Measurements from ENCODE around the gene GPR152.

DNA sequence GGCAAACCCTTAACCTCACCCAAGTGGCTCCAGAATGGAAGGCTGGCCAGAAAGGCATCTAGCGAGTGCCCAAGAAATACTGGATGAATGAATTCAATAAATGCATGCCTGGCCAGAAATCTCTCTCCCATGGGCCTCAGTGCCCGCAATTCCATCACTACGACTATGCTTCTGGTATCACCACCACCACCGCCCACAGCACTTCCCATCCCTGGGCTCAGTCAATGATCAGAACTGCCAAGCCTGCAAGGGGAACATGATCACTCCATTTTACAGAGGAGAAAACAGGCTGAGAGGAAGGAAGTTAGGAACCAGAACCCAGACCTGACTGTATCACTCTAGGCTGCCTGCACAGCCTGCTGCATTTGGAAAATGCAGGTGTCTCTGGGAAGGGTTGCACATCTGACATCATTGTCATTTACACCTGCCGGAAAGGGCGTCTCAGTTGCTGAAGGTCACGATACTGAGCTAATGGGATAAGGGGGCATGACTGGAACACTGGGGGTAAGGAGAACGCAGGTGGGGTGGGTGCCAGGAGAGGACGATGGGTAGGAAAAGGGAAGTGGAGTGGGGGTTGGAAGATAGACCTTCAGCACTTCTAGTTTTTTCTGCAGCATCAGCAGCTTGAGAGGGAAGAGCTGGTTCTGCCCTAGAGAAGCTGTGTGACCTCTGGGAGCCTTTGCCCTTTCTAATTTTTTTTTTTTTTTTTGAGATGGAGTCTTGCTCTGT lies 3.2 kb downstream of the GPR152 start:
- TF ChIP-seq EZH2 (IDR thresholded peaks at IDR 0.05; ENCODE audit: insufficient read depth, poor library complexity, severe bottlenecking) (no peak), EZH2phosphoT487 (IDR thresholded peaks at IDR 0.05; ENCODE audit: insufficient read depth, low read depth) (no peak)
